ENCODE measurements around the gene GRAMD2B. TPM values are rescaled to one million over a fixed set of nuclear protein-coding genes. Genes with fewer than 3 reads are reported as not detected.
"Not testable (repeated sequence)": the region's sequence is repeated elsewhere in the genome, so short reads cannot be mapped to it uniquely, and the experiment has no call there.

The GRAMD2B gene
- total and polyA plus RNA-seq, 2 donors = 14.8 to 38.4 TPM

DNA sequence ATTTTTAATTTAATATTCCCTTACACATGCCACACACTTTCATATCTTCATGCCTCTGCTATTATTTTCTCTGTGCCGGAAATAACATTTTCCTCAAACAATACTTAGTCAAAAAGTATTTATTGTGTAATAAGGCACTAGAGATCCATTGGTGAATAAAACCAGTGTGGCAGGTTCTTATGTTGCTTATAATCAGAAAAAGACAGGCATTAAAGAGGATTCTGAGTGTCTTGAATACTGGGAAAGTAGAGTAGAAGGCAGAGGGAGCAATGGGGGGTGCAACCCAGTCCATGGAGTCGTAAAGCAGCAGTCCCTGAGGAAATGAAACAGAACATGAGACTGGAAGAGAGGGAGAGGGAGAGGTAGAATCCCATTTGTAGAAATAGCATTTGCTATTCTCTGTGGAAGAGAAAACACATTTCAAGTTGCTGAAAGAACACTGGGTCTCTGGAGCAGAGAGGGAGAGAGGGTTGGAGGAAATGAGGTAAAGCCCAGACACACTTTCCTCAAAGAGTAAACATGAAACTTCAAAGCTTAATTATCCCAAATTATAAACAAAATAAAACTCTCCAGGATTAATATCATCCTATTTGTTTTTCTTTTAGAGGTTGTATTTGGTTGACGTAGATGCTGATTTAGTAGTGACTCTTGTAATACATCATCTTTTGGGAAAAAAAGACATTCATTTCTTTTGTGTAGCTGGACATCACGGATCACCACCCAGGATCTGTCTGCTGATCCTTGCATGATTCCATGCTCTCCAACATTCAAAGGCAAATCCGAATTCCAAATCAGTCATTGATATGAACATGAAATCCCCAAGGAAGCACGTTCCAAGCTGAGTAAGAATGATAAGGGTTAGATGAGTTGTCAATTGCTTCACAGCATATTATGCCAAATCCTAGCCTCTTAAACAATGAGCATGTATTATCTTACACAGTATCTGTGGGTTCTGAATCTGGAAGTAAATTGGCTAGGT lies 37.4 kb upstream of the GRAMD2B start:
- 94% methylated on average over 6 of the region's 6 CpGs for WGBS
- H3K4me3 ChIP-seq (ENCODE audit: low read length in 2 of 2) = no peak overlapping the region
- DNase-seq (ENCODE audit: low read depth in 6 of 9, low spot score in 9 of 9) = no peak
- no peaks in the 10 kb centered on the region for H3K36me3 ChIP-seq (ENCODE audit: control insufficient read depth in 2 of 2, insufficient read depth in 2 of 2, low read length in 1 of 2)
- H3K27me3 ChIP-seq (ENCODE audit: control insufficient read depth in 2 of 2, insufficient read depth in 1 of 2, low read length in 1 of 2) = no peaks in the 10 kb centered on the region
- H3K9me3 ChIP-seq (ENCODE audit: control insufficient read depth in 2 of 2, insufficient read depth in 1 of 2, low read length in 1 of 2) = no peaks in the 10 kb centered on the region
- no peaks in the 10 kb centered on the region for H3K4me1 ChIP-seq (ENCODE audit: control insufficient read depth in 2 of 2, insufficient read depth in 2 of 2, low read length in 2 of 2)
- no peak overlapping the region for H3K27ac ChIP-seq (ENCODE audit: low read depth in 1 of 2, low read length in 1 of 2)

DNA sequence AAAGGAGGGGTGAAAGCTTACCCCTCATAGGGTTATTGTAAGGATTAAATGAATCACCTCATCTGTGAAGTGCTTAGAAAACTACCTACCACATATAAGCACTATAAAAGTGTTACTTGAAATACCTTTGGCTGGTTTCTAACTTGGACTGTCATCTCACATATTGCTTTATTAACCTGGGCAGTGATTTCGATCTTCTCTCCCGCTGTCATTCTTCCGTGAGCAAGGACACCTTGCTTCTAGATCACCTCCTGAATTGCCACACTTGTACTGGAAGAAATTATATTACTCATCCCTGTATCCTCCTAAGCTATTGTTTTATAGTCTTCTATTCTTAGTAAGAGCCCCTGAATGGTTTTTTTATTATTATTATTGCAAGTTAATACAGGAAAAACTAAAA lies 34.0 kb upstream of the GRAMD2B start:
- DNase-seq (ENCODE audit: low read depth in 6 of 9, low spot score in 9 of 9) = no peak
- no peak overlapping the region for H3K4me3 ChIP-seq (ENCODE audit: low read length in 2 of 2)
- 98% methylated on average over 3 of the region's 3 CpGs for WGBS
- no peaks in the 10 kb centered on the region for H3K4me1 ChIP-seq (ENCODE audit: control insufficient read depth in 2 of 2, insufficient read depth in 2 of 2, low read length in 2 of 2)
- no peaks in the 10 kb centered on the region for H3K36me3 ChIP-seq (ENCODE audit: control insufficient read depth in 2 of 2, insufficient read depth in 2 of 2, low read length in 1 of 2)
- no peaks in the 10 kb centered on the region for H3K27me3 ChIP-seq (ENCODE audit: control insufficient read depth in 2 of 2, insufficient read depth in 1 of 2, low read length in 1 of 2)
- H3K27ac ChIP-seq (ENCODE audit: low read depth in 1 of 2, low read length in 1 of 2) = no peak overlapping the region
- no peaks in the 10 kb centered on the region for H3K9me3 ChIP-seq (ENCODE audit: control insufficient read depth in 2 of 2, insufficient read depth in 1 of 2, low read length in 1 of 2)

DNA sequence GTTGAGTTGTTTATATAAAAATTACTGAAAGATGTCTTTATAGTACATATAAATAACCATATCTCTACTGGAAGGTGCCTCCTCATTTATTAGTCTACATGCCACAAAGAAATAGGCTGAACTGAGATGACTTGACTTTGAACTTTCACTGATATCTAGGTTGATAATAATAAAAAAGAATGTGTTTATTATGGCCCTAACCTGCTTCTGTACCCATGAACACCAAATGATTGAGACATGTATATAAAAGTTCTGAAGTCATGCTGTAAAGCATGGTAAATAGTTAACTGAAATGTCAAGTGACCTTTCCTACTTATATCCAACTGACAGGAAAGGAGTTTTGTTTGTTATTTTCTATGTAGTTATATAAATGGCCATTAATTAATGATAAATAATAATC lies 33.2 kb upstream of the GRAMD2B start:
- DNase-seq (ENCODE audit: low read depth in 6 of 9, low spot score in 9 of 9) = no peak
- no peaks in the 10 kb centered on the region for H3K9me3 ChIP-seq (ENCODE audit: control insufficient read depth in 2 of 2, insufficient read depth in 1 of 2, low read length in 1 of 2)
- no peaks in the 10 kb centered on the region for H3K36me3 ChIP-seq (ENCODE audit: control insufficient read depth in 2 of 2, insufficient read depth in 2 of 2, low read length in 1 of 2)
- no peak overlapping the region for H3K27ac ChIP-seq (ENCODE audit: low read depth in 1 of 2, low read length in 1 of 2)
- no peak overlapping the region for H3K4me3 ChIP-seq (ENCODE audit: low read length in 2 of 2)
- no peaks in the 10 kb centered on the region for H3K4me1 ChIP-seq (ENCODE audit: control insufficient read depth in 2 of 2, insufficient read depth in 2 of 2, low read length in 2 of 2)
- no peaks in the 10 kb centered on the region for H3K27me3 ChIP-seq (ENCODE audit: control insufficient read depth in 2 of 2, insufficient read depth in 1 of 2, low read length in 1 of 2)

DNA sequence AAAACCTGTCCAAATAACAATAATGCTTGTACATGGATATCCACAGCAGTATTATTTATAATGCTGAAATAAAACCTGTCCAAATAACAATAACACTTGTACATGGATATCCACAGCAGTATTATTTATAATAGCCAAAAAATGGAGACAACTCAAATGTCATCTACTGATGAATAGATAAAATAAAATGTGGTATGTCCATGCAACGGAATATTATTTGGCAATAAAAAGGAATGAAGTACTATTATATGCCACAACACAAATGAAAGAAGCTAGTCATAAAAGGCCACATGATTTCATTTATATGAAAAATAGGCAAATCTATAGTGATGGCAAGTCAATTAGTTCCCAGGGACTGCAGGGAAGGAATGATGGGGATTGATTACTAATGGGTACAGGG lies 31.8 kb upstream of the GRAMD2B start:
- no peaks in the 10 kb centered on the region for H3K36me3 ChIP-seq (ENCODE audit: control insufficient read depth in 2 of 2, insufficient read depth in 2 of 2, low read length in 1 of 2)
- WGBS = 99% methylated on average over 1 of the region's 1 CpG
- DNase-seq (ENCODE audit: low read depth in 6 of 9, low spot score in 9 of 9) = no peak
- H3K9me3 ChIP-seq (ENCODE audit: control insufficient read depth in 2 of 2, insufficient read depth in 1 of 2, low read length in 1 of 2) = no peaks in the 10 kb centered on the region
- no peaks in the 10 kb centered on the region for H3K4me1 ChIP-seq (ENCODE audit: control insufficient read depth in 2 of 2, insufficient read depth in 2 of 2, low read length in 2 of 2)
- no peak overlapping the region for H3K27ac ChIP-seq (ENCODE audit: low read depth in 1 of 2, low read length in 1 of 2)
- no peak overlapping the region for H3K4me3 ChIP-seq (ENCODE audit: low read length in 2 of 2)
- H3K27me3 ChIP-seq (ENCODE audit: control insufficient read depth in 2 of 2, insufficient read depth in 1 of 2, low read length in 1 of 2) = no peaks in the 10 kb centered on the region

DNA sequence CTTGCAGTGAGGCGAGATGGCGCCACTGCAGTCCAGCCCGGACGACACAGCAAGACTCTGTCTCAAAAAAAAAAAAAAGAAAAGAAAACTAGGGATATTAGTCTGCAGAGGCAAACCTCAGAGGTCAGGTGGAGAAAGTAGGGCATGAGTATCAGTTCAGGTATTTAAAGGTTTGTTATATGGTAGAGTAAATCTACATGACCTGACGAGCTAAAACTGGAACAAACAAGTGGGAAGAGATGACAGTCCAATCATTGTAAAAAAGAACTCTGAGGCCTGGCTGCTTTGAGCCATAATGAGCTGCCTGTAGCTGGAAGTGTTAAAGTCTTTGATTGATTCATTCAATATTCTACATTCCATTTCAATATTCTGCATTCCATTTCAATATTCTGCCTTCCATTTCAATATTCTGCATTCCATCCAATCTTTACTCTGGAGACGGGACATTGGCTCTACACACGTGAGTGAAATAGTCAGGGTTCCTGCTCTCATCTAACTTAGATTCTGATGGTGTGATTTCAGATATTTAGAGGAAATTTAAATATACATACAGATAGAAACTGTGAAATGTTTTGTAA lies 28.9 kb upstream of the GRAMD2B start:
- Histone ChIP-seq H3K27ac (ENCODE audit: low read depth in 1 of 2, low read length in 1 of 2) (no peak overlapping the region), H3K36me3 (ENCODE audit: control insufficient read depth in 2 of 2, insufficient read depth in 2 of 2, low read length in 1 of 2) (no peaks in the 10 kb centered on the region), H3K9me3 (ENCODE audit: control insufficient read depth in 2 of 2, insufficient read depth in 1 of 2, low read length in 1 of 2) (no peaks in the 10 kb centered on the region), H3K4me1 (ENCODE audit: control insufficient read depth in 2 of 2, insufficient read depth in 2 of 2, low read length in 2 of 2) (no peaks in the 10 kb centered on the region), H3K4me3 (ENCODE audit: low read length in 2 of 2) (no peak overlapping the region), H3K27me3 (ENCODE audit: control insufficient read depth in 2 of 2, insufficient read depth in 1 of 2, low read length in 1 of 2) (no peaks in the 10 kb centered on the region)
- no peak for DNase-seq (ENCODE audit: low read depth in 6 of 9, low spot score in 9 of 9)
- WGBS = 82% methylated on average over 7 of the region's 7 CpGs

DNA sequence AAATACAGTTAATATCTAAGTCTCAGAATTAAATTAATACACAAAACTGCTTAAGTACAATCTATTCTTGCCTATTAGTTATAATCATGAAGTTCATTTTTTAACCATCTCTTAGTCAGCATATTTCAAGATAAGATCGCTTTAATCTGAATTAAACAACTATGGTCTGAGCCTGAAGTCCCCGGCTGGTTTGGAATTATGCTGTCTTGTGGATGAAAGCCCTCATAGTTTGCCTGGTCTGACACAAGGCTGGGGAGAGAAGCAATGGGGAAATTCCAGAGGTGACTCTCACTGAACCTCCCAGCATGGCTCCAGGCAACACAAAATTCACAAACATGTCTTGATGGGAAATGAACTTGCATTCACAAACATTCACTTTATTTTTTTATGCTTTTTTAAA lies 28.0 kb upstream of the GRAMD2B start:
- WGBS = 96% methylated on average over 2 of the region's 2 CpGs
- no peak for DNase-seq (ENCODE audit: low read depth in 6 of 9, low spot score in 9 of 9)
- no peaks in the 10 kb centered on the region for H3K4me1 ChIP-seq (ENCODE audit: control insufficient read depth in 2 of 2, insufficient read depth in 2 of 2, low read length in 2 of 2)
- H3K4me3 ChIP-seq (ENCODE audit: low read length in 2 of 2) = no peak overlapping the region
- H3K9me3 ChIP-seq (ENCODE audit: control insufficient read depth in 2 of 2, insufficient read depth in 1 of 2, low read length in 1 of 2) = no peaks in the 10 kb centered on the region
- no peaks in the 10 kb centered on the region for H3K36me3 ChIP-seq (ENCODE audit: control insufficient read depth in 2 of 2, insufficient read depth in 2 of 2, low read length in 1 of 2)
- H3K27me3 ChIP-seq (ENCODE audit: control insufficient read depth in 2 of 2, insufficient read depth in 1 of 2, low read length in 1 of 2) = no peaks in the 10 kb centered on the region
- H3K27ac ChIP-seq (ENCODE audit: low read depth in 1 of 2, low read length in 1 of 2) = no peak overlapping the region

DNA sequence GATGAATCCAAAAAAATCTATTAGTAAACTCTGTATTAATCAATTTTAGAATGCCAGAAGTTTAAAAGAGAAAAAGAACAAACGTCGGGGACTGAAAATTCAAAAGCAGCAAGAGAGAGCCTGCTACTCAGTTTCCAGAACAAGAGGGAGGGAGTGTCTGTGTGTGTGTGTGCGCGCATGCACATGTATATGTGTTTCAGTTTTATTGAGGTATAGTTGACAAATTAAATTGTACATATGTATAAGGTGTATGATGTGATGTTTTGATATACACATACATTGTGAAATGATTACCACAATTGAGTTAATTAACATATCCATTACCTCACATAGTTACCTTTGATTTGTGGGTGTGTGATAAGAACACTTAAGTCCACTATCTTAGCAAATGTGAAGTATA lies 27.6 kb upstream of the GRAMD2B start:
- Histone ChIP-seq H3K4me3 (ENCODE audit: low read length in 2 of 2) (no peak overlapping the region), H3K36me3 (ENCODE audit: control insufficient read depth in 2 of 2, insufficient read depth in 2 of 2, low read length in 1 of 2) (no peaks in the 10 kb centered on the region), H3K27me3 (ENCODE audit: control insufficient read depth in 2 of 2, insufficient read depth in 1 of 2, low read length in 1 of 2) (no peaks in the 10 kb centered on the region), H3K4me1 (ENCODE audit: control insufficient read depth in 2 of 2, insufficient read depth in 2 of 2, low read length in 2 of 2) (no peaks in the 10 kb centered on the region), H3K9me3 (ENCODE audit: control insufficient read depth in 2 of 2, insufficient read depth in 1 of 2, low read length in 1 of 2) (no peaks in the 10 kb centered on the region), H3K27ac (ENCODE audit: low read depth in 1 of 2, low read length in 1 of 2) (no peak overlapping the region)
- WGBS = 96% methylated on average over 4 of the region's 4 CpGs
- DNase-seq (ENCODE audit: low read depth in 6 of 9, low spot score in 9 of 9) = no peak

DNA sequence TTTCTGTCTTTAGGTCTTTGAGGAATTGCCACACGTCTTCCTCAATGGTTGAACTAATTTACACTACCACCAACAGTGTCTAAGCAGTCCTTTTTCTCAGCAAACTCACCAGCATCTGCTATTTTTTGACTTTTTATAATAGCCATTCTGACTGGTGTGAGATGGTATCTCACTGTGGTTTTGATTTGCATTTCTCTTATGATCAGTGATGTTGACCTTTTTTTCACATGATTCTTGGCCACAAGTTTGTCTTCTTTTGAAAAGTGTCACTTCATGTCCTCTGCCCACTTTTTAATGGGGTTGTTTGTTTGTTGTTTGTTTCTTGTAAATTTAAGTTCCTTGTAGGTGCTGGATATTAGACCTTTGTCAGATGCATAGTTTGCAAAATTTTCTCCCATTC lies 26.5 kb upstream of the GRAMD2B start:
- not testable (repeated sequence) for H3K27me3 ChIP-seq (ENCODE audit: control insufficient read depth in 2 of 2, insufficient read depth in 1 of 2, low read length in 1 of 2); H3K27ac ChIP-seq (ENCODE audit: low read depth in 1 of 2, low read length in 1 of 2); H3K9me3 ChIP-seq (ENCODE audit: control insufficient read depth in 2 of 2, insufficient read depth in 1 of 2, low read length in 1 of 2); H3K4me3 ChIP-seq (ENCODE audit: low read length in 2 of 2); DNase-seq (ENCODE audit: low read depth in 6 of 9, low spot score in 9 of 9); H3K36me3 ChIP-seq (ENCODE audit: control insufficient read depth in 2 of 2, insufficient read depth in 2 of 2, low read length in 1 of 2); H3K4me1 ChIP-seq (ENCODE audit: control insufficient read depth in 2 of 2, insufficient read depth in 2 of 2, low read length in 2 of 2)
- 96% methylated on average over 1 of the region's 1 CpG for WGBS

DNA sequence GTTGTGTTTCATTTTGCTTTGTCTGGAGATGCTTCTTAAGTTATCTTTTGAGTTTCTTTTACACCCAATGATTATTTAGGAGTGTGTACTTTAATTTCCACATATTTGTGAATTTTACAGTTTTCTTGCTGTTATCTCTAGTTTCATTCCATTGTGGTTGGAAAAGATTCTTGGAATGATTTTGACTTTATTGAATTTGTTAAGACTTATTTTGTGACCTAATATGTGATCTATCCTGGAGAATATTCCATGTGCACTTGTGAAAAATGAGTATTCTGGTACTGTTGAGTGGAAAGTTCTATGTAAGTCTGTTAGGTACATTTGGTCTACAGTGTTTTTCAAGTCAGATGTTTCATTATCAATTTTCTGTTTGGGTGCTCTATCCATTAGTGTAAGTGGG lies 24.4 kb upstream of the GRAMD2B start:
- Histone ChIP-seq H3K4me1 (ENCODE audit: control insufficient read depth in 2 of 2, insufficient read depth in 2 of 2, low read length in 2 of 2) (no peaks in the 10 kb centered on the region), H3K27me3 (ENCODE audit: control insufficient read depth in 2 of 2, insufficient read depth in 1 of 2, low read length in 1 of 2) (no peaks in the 10 kb centered on the region), H3K4me3 (ENCODE audit: low read length in 2 of 2) (no peak overlapping the region), H3K36me3 (ENCODE audit: control insufficient read depth in 2 of 2, insufficient read depth in 2 of 2, low read length in 1 of 2) (no peaks in the 10 kb centered on the region), H3K9me3 (ENCODE audit: control insufficient read depth in 2 of 2, insufficient read depth in 1 of 2, low read length in 1 of 2) (no peaks in the 10 kb centered on the region), H3K27ac (ENCODE audit: low read depth in 1 of 2, low read length in 1 of 2) (no peak overlapping the region)
- no peak for DNase-seq (ENCODE audit: low read depth in 6 of 9, low spot score in 9 of 9)
